Measurements from ENCODE around the gene RNF217.

Gene RNF217

GRCh38 chr6:124978451-124979293, 16.4 kb downstream of the RNF217 start:
- no peak overlapping the region for H3K4me2 ChIP-seq (ENCODE audit: low read depth, low read length, poor library complexity, severe bottlenecking)
- no peaks in the 10 kb centered on the region for H3F3A ChIP-seq (ENCODE audit: low read depth)

GRCh38 chr6:124979294-124979678, 17.0 kb downstream of the RNF217 start:
- no peaks in the 10 kb centered on the region for H3K27me3 ChIP-seq (ENCODE audit: insufficient read depth, low read length, poor library complexity, severe bottlenecking)
- no peak overlapping the region for H3K9ac ChIP-seq (ENCODE audit: low read depth, low read length, poor library complexity, severe bottlenecking)
- no peak for TF ChIP-seq CTCF (conservative IDR thresholded peaks at IDR 0.05; ENCODE audit: low read length)
- TF ChIP-seq EZH2phosphoT487 (IDR thresholded peaks at IDR 0.05; ENCODE audit: borderline replicate concordance) = no peak
- no peak overlapping the region for H3K4me2 ChIP-seq (ENCODE audit: low read depth, low read length, poor library complexity, severe bottlenecking)
- no peaks in the 10 kb centered on the region for H3K9me2 ChIP-seq (replicated peaks; ENCODE audit: low read depth, low read length)
- H3K9me3 ChIP-seq (ENCODE audit: insufficient read depth, low read depth, low read length) = peaks cover 2% of the 10 kb centered on the region; the same call in 1 of the 2 replicates
- H4K20me1 ChIP-seq (ENCODE audit: insufficient read depth, low read length, poor library complexity, severe bottlenecking) = no peaks in the 10 kb centered on the region
- no peaks in the 10 kb centered on the region for H3F3A ChIP-seq (ENCODE audit: low read depth)
- H2AFZ ChIP-seq (ENCODE audit: low read length) = no peak overlapping the region
- H3K36me3 ChIP-seq (ENCODE audit: insufficient read depth, low read length) = no peaks in the 10 kb centered on the region
- H3K79me2 ChIP-seq (ENCODE audit: insufficient read depth, low read length) = no peaks in the 10 kb centered on the region
- no peak overlapping the region for H3K4me3 ChIP-seq (ENCODE audit: low read length, poor library complexity, severe bottlenecking)
- no peaks in the 10 kb centered on the region for H3K4me1 ChIP-seq (ENCODE audit: insufficient read depth, low read length, poor library complexity, severe bottlenecking)

More at GRCh38 chr6:124978451-124979293, 16.4 kb downstream of the RNF217 start:
- no peaks in the 10 kb centered on the region for H4K20me1 ChIP-seq (ENCODE audit: insufficient read depth, low read length, poor library complexity, severe bottlenecking)
- no peaks in the 10 kb centered on the region for H3K4me1 ChIP-seq (ENCODE audit: insufficient read depth, low read length, poor library complexity, severe bottlenecking)
- H3K36me3 ChIP-seq (ENCODE audit: insufficient read depth, low read length) = no peaks in the 10 kb centered on the region
- H3K27me3 ChIP-seq (ENCODE audit: insufficient read depth, low read length, poor library complexity, severe bottlenecking) = no peaks in the 10 kb centered on the region
- TF ChIP-seq EZH2phosphoT487 (IDR thresholded peaks at IDR 0.05; ENCODE audit: borderline replicate concordance) (no peak), CTCF (conservative IDR thresholded peaks at IDR 0.05; ENCODE audit: low read length) (no peak)
- H3K9ac ChIP-seq (ENCODE audit: low read depth, low read length, poor library complexity, severe bottlenecking) = no peak overlapping the region
- no peak overlapping the region for H3K4me3 ChIP-seq (ENCODE audit: low read length, poor library complexity, severe bottlenecking)
- H3K79me2 ChIP-seq (ENCODE audit: insufficient read depth, low read length) = no peaks in the 10 kb centered on the region
- H3K9me2 ChIP-seq (replicated peaks; ENCODE audit: low read depth, low read length) = no peaks in the 10 kb centered on the region
- peaks cover 2% of the 10 kb centered on the region; the same call in 1 of the 2 replicates for H3K9me3 ChIP-seq (ENCODE audit: insufficient read depth, low read depth, low read length)
- H2AFZ ChIP-seq (ENCODE audit: low read length) = no peak overlapping the region

GRCh38 chr6:124982669-124983068, 20.4 kb downstream of the RNF217 start:
- no peaks in the 10 kb centered on the region for H4K20me1 ChIP-seq (ENCODE audit: insufficient read depth, low read length, poor library complexity, severe bottlenecking)
- H3F3A ChIP-seq (ENCODE audit: low read depth) = no peaks in the 10 kb centered on the region
- no peak overlapping the region for H2AFZ ChIP-seq (ENCODE audit: low read length)
- H3K9me3 ChIP-seq (ENCODE audit: insufficient read depth, low read depth, low read length) = peaks cover 2% of the 10 kb centered on the region; the same call in 1 of the 2 replicates
- no peak overlapping the region for H3K9ac ChIP-seq (ENCODE audit: low read depth, low read length, poor library complexity, severe bottlenecking)
- no peaks in the 10 kb centered on the region for H3K9me2 ChIP-seq (replicated peaks; ENCODE audit: low read depth, low read length)
- no peak overlapping the region for H3K4me3 ChIP-seq (ENCODE audit: low read length, poor library complexity, severe bottlenecking)
- TF ChIP-seq CTCF (conservative IDR thresholded peaks at IDR 0.05; ENCODE audit: low read length) = no peak
- TF ChIP-seq EZH2phosphoT487 (IDR thresholded peaks at IDR 0.05; ENCODE audit: borderline replicate concordance) = no peak
- H3K27me3 ChIP-seq (ENCODE audit: insufficient read depth, low read length, poor library complexity, severe bottlenecking) = no peaks in the 10 kb centered on the region
- H3K36me3 ChIP-seq (ENCODE audit: insufficient read depth, low read length) = no peaks in the 10 kb centered on the region
- H3K4me1 ChIP-seq (ENCODE audit: insufficient read depth, low read length, poor library complexity, severe bottlenecking) = no peaks in the 10 kb centered on the region
- H3K79me2 ChIP-seq (ENCODE audit: insufficient read depth, low read length) = no peaks in the 10 kb centered on the region
- no peak overlapping the region for H3K4me2 ChIP-seq (ENCODE audit: low read depth, low read length, poor library complexity, severe bottlenecking)

Data from Loucy (cell line).